Activated CD4-positive, alpha-beta memory T cell treated with anti-CD3 and anti-CD28 coated beads for 36 hours (primary cell): ENCODE data around the gene CEBPZ. TPM values are rescaled to one million over a fixed set of nuclear protein-coding genes. Genes with fewer than 3 reads are reported as not detected.

Experiments
- CTCF ChIA-PET: fragments of 350-600 bp; sonication (Branson Sonifier 250); formaldehyde crosslinking; loops from one replicate; lab custom pipeline; 2021; ENCODE audit warnings: antibody characterized with exemption, inconsistent platforms; lab: Charles Lee
- POLR2A ChIA-PET: fragments of 350-600 bp; sonication (Branson Sonifier 250); formaldehyde crosslinking; loops from one replicate; lab custom pipeline; 2021; ENCODE audit warnings: antibody characterized with exemption; lab: Charles Lee
- DNase-seq: peaks from one replicate; pipeline ENCODE4 v3.0.0-alpha.2; 2020
- H3K27ac Mint-ChIP-seq: one replicate; pipeline ENCODE4 v1.8.0; 2021; ENCODE audit warnings: mixed read lengths
- H3K27me3 Mint-ChIP-seq: one replicate; pipeline ENCODE4 v1.8.0; 2021; ENCODE audit warnings: mixed read lengths
- H3K36me3 Mint-ChIP-seq: one replicate; pipeline ENCODE4 v1.8.0; 2021; ENCODE audit warnings: mixed read lengths
- H3K4me1 Mint-ChIP-seq: one replicate; pipeline ENCODE4 v1.8.0; 2021; ENCODE audit warnings: low read depth, mixed read lengths
- H3K4me3 Mint-ChIP-seq: one replicate; pipeline ENCODE4 v1.8.0; 2021; ENCODE audit warnings: mild to moderate bottlenecking, mixed read lengths
- H3K9me3 Mint-ChIP-seq: one replicate; pipeline ENCODE4 v1.8.0; 2021; ENCODE audit warnings: mixed read lengths
- intact Hi-C: fragments of 100-400 bp; cut with micrococcal nuclease; formaldehyde crosslinking; loops from one replicate; pipeline ENCODE4 v1.15.1; 2023
- total RNA-seq, 2 experiments: library from RNA; stranded (reverse); gene quantifications; one replicate each; pipeline ENCODE4 v1.2.3, GENCODE V29; 2021

CEBPZ gene
- 10 to 100 TPM; 62.3 to 74.6 TPM for total RNA-seq

GRCh38 chr2:37231241-37232130, at the start of gene CEBPZ, which contains the start of gene NDUFAF7:
Gene CEBPZ (minus strand): TSS chr2:37231596. CDS start chr2:37231567, 29 bp downstream.
Gene NDUFAF7 (plus strand): TSS chr2:37231658. CDS start chr2:37231706, 48 bp downstream.
- Mint-ChIP-seq H3K36me3 (peaks cover 29% of the 10 kb centered on the region), H3K27ac (no peak within 1 kb of the TSS), H3K9me3 (no peaks in the 10 kb centered on the region), H3K4me3 (no peak within 1 kb of the TSS), H3K27me3 (no peaks in the 10 kb centered on the region), H3K4me1 (peaks cover 36% of the 10 kb centered on the region)
- intact Hi-C loops, result loop anchor here (1.0 to 5.0 kb wide), 5 partner anchors 13 to 161 kb away; partner anchors contain the start of genes GPATCH11 and HEATR5B
- ChIA-PET CTCF (interaction anchor here (1.0 to 1.2 kb wide), 4 partner anchors 12 to 646 kb away, joined by 3 to 4 read pairs (median 3); no protein-coding TSS in a partner anchor), POLR2A (interaction anchor here (1.0 to 2.9 kb wide), 11 partner anchors 9 to 148 kb away, joined by 3 to 14 read pairs (median 6); partner anchors contain the start of genes CEBPZOS, EIF2AK2, GPATCH11 and HEATR5B)
- DNase-seq, result peak; percentile 95

GRCh38 chr2:37276291-37276690, 44.9 kb upstream of the CEBPZ start:
- Mint-ChIP-seq H3K27me3 (no peaks in the 10 kb centered on the region), H3K4me3 (no peak overlapping the region), H3K9me3 (no peaks in the 10 kb centered on the region), H3K27ac (no peak overlapping the region), H3K36me3 (peaks cover 7% of the 10 kb centered on the region), H3K4me1 (no peaks in the 10 kb centered on the region)
- CTCF ChIA-PET, result no interaction called here
- intact Hi-C loops, result no loop called here
- POLR2A ChIA-PET, result no interaction called here
- no peak for DNase-seq

- H3K27me3 Mint-ChIP-seq, result no peaks in the 10 kb centered on the region
- DNase-seq, result no peak
- CTCF ChIA-PET, result no interaction called here
- no peaks in the 10 kb centered on the region for H3K9me3 Mint-ChIP-seq
- no peak overlapping the region for H3K4me3 Mint-ChIP-seq
- intact Hi-C loops, result no loop called here
- peaks cover 7% of the 10 kb centered on the region for H3K36me3 Mint-ChIP-seq
- POLR2A ChIA-PET, result no interaction called here
- no peaks in the 10 kb centered on the region for H3K4me1 Mint-ChIP-seq
- no peak overlapping the region for H3K27ac Mint-ChIP-seq
These were observed 43.1 kb upstream of the CEBPZ start for GRCh38 chr2:37274359-37274965.

GRCh38 chr2:37271376-37272067, 40.1 kb upstream of the CEBPZ start:
- POLR2A ChIA-PET, result no interaction called here
- Mint-ChIP-seq H3K4me3 (no peak overlapping the region), H3K4me1 (peaks cover 4% of the 10 kb centered on the region), H3K27ac (no peak overlapping the region), H3K9me3 (no peaks in the 10 kb centered on the region), H3K36me3 (peaks cover 13% of the 10 kb centered on the region), H3K27me3 (no peaks in the 10 kb centered on the region)
- DNase-seq, result no peak
- intact Hi-C loops, result no loop called here
- CTCF ChIA-PET, result interaction anchor here (1.3 kb wide), 1 partner anchor 124 kb away, joined by 3 read pairs; no protein-coding TSS in a partner anchor

GRCh38 chr2:37268111-37268510, 36.7 kb upstream of the CEBPZ start:
- Mint-ChIP-seq H3K27me3 (no peaks in the 10 kb centered on the region), H3K4me1 (peaks cover 4% of the 10 kb centered on the region), H3K27ac (no peak overlapping the region), H3K36me3 (peaks cover 18% of the 10 kb centered on the region), H3K4me3 (no peak overlapping the region), H3K9me3 (no peaks in the 10 kb centered on the region)
- ChIA-PET POLR2A (interaction anchor here (1.6 kb wide), 1 partner anchor 36 kb away, joined by 4 read pairs; the partner anchor contains the start of genes CEBPZ and NDUFAF7), CTCF (no interaction called here)
- intact Hi-C loops, result no loop called here
- no peak for DNase-seq

GRCh38 chr2:37267685-37268084, 36.3 kb upstream of the CEBPZ start:
- ChIA-PET POLR2A (interaction anchor here (1.6 kb wide), 1 partner anchor 36 kb away, joined by 4 read pairs; the partner anchor contains the start of genes CEBPZ and NDUFAF7), CTCF (no interaction called here)
- Mint-ChIP-seq H3K9me3 (no peaks in the 10 kb centered on the region), H3K4me1 (peaks cover 4% of the 10 kb centered on the region), H3K4me3 (no peak overlapping the region), H3K27ac (no peak overlapping the region), H3K27me3 (no peaks in the 10 kb centered on the region), H3K36me3 (peaks cover 18% of the 10 kb centered on the region)
- no peak for DNase-seq
- intact Hi-C loops, result no loop called here

- POLR2A ChIA-PET, result no interaction called here
- Mint-ChIP-seq H3K27me3 (no peaks in the 10 kb centered on the region), H3K27ac (no peak overlapping the region), H3K9me3 (no peaks in the 10 kb centered on the region), H3K4me1 (peaks cover 4% of the 10 kb centered on the region), H3K36me3 (peaks cover 20% of the 10 kb centered on the region), H3K4me3 (no peak overlapping the region)
- CTCF ChIA-PET, result no interaction called here
- intact Hi-C loops, result no loop called here
- DNase-seq, result no peak
These were observed 32.4 kb upstream of the CEBPZ start for GRCh38 chr2:37263839-37264238.

GRCh38 chr2:37262522-37262921, 31.1 kb upstream of the CEBPZ start:
- Mint-ChIP-seq H3K27ac (no peak overlapping the region), H3K9me3 (no peaks in the 10 kb centered on the region), H3K4me3 (no peak overlapping the region), H3K36me3 (peaks cover 16% of the 10 kb centered on the region), H3K27me3 (no peaks in the 10 kb centered on the region), H3K4me1 (peaks cover under 1% of the 10 kb centered on the region)
- ChIA-PET CTCF (no interaction called here), POLR2A (no interaction called here)
- intact Hi-C loops, result no loop called here
- DNase-seq, result no peak

GRCh38 chr2:37250869-37251740, 19.7 kb upstream of the CEBPZ start:
- intact Hi-C loops, result no loop called here
- no peak overlapping the region for H3K4me3 Mint-ChIP-seq
- no peak overlapping the region for H3K27ac Mint-ChIP-seq
- ChIA-PET POLR2A (no interaction called here), CTCF (no interaction called here)
- no peaks in the 10 kb centered on the region for H3K9me3 Mint-ChIP-seq
- DNase-seq, result no peak
- peaks cover 42% of the 10 kb centered on the region for H3K36me3 Mint-ChIP-seq
- H3K27me3 Mint-ChIP-seq, result no peaks in the 10 kb centered on the region
- H3K4me1 Mint-ChIP-seq, result no peaks in the 10 kb centered on the region

- H3K27me3 Mint-ChIP-seq, result no peaks in the 10 kb centered on the region
- ChIA-PET POLR2A (interaction anchor here (0.7 kb wide), 1 partner anchor 393 kb away, joined by 3 read pairs; no protein-coding TSS in a partner anchor), CTCF (no interaction called here)
- peaks cover 17% of the 10 kb centered on the region for H3K4me1 Mint-ChIP-seq
- peaks cover 51% of the 10 kb centered on the region for H3K36me3 Mint-ChIP-seq
- peaks cover 3% of the 10 kb centered on the region for H3K9me3 Mint-ChIP-seq
- H3K27ac Mint-ChIP-seq, result no peak overlapping the region
- no peak overlapping the region for H3K4me3 Mint-ChIP-seq
- intact Hi-C loops, result no loop called here
- DNase-seq, result no peak
These were observed 14.8 kb upstream of the CEBPZ start for GRCh38 chr2:37246205-37246604.

GRCh38 chr2:37244755-37245154, 13.4 kb upstream of the CEBPZ start:
- POLR2A ChIA-PET, result interaction anchor here (2.2 kb wide), 1 partner anchor 13 kb away, joined by 14 read pairs; the partner anchor contains the start of genes CEBPZ and NDUFAF7
- H3K27ac Mint-ChIP-seq, result no peak overlapping the region
- no peaks in the 10 kb centered on the region for H3K27me3 Mint-ChIP-seq
- H3K4me1 Mint-ChIP-seq, result peaks cover 24% of the 10 kb centered on the region
- DNase-seq, result no peak
- CTCF ChIA-PET, result no interaction called here
- no peak overlapping the region for H3K4me3 Mint-ChIP-seq
- peaks cover 3% of the 10 kb centered on the region for H3K9me3 Mint-ChIP-seq
- intact Hi-C loops, result loop anchor here (1.0 to 2.0 kb wide), 3 partner anchors 13 to 132 kb away; partner anchors contain the start of genes CEBPZ and NDUFAF7
- peaks cover 54% of the 10 kb centered on the region for H3K36me3 Mint-ChIP-seq
